GM19395 (cell line): Measurements from ENCODE around the gene PITPNB.

Experiments used
- ATAC-seq: cut with Tn5 transposase; IDR thresholded peaks from one replicate; pipeline ENCODE4 v1.9.1; 2021; ENCODE audit warnings: mild to moderate bottlenecking, moderate library complexity; ENCODE audit not compliant: unreplicated experiment

PITPNB gene

GRCh38 chr22:27919222-27919941 lies at the start of gene PITPNB:
TSS of gene PITPNB (minus strand) at chr22:27919256. CDS start at chr22:27919191, 65 bp downstream.
- peak; percentile 78 for ATAC-seq

- no peak for ATAC-seq
Measured at GRCh38 chr22:27966168-27967064, 47.4 kb upstream of the PITPNB start.

- no peak for ATAC-seq
Measured at GRCh38 chr22:27962268-27963044, 43.4 kb upstream of the PITPNB start.

GRCh38 chr22:27961680-27962079 lies 42.6 kb upstream of the PITPNB start:
- ATAC-seq = no peak

GRCh38 chr22:27961182-27961581 lies 42.1 kb upstream of the PITPNB start:
- ATAC-seq = no peak

GRCh38 chr22:27959335-27960090 lies 40.5 kb upstream of the PITPNB start:
- no peak for ATAC-seq

- ATAC-seq = no peak
Measured at GRCh38 chr22:27952779-27953178, 33.7 kb upstream of the PITPNB start.

GRCh38 chr22:27952091-27952490 lies 33.0 kb upstream of the PITPNB start:
- ATAC-seq = no peak

- ATAC-seq = no peak
Measured at GRCh38 chr22:27949421-27949820, 30.4 kb upstream of the PITPNB start.

- no peak for ATAC-seq
Measured at GRCh38 chr22:27948569-27948968, 29.5 kb upstream of the PITPNB start.

GRCh38 chr22:27947448-27947847 lies 28.4 kb upstream of the PITPNB start:
- ATAC-seq = no peak

GRCh38 chr22:27941143-27941542 lies 22.1 kb upstream of the PITPNB start:
- ATAC-seq = no peak

- no peak for ATAC-seq
Measured at GRCh38 chr22:27937453-27937852, 18.4 kb upstream of the PITPNB start.

- ATAC-seq = no peak
Measured at GRCh38 chr22:27935897-27936296, 16.8 kb upstream of the PITPNB start.

GRCh38 chr22:27934069-27934468 lies 15.0 kb upstream of the PITPNB start:
- ATAC-seq = no peak

GRCh38 chr22:27933186-27933983 lies 14.3 kb upstream of the PITPNB start:
- ATAC-seq = no peak

GRCh38 chr22:27930331-27931060 lies 11.4 kb upstream of the PITPNB start:
- ATAC-seq = no peak

- ATAC-seq = no peak
Measured at GRCh38 chr22:27927608-27928007, 8.6 kb upstream of the PITPNB start.

- no peak for ATAC-seq
Measured at GRCh38 chr22:27925331-27925730, 6.3 kb upstream of the PITPNB start.
